Caco-2 (cell line): ENCODE measurements around the gene CYB5D1. TPM values are rescaled to one million over a fixed set of nuclear protein-coding genes. Genes with fewer than 3 reads are reported as not detected.

Source experiments
- BruUV-seq: library from RNA; stranded (reverse); fragments of 400-500 nt; replicated peaks from 2 replicates; lab custom pipeline; 2021; lab: Mats Ljungman, UMichigan
- CTCF ChIA-PET: fragments of 300-600 bp; sonication (Branson Sonifier 250); formaldehyde crosslinking; loops from one replicate; lab custom pipeline; 2022; ENCODE audit warnings: antibody characterized with exemption; lab: Charles Lee
- POLR2A ChIA-PET: fragments of 300-600 bp; sonication (Branson Sonifier 250); formaldehyde crosslinking; loops from one replicate; lab custom pipeline; 2022; ENCODE audit warnings: antibody characterized with exemption; lab: Charles Lee
- DNase-seq, 2 experiments: peaks; one replicate each; pipeline versions ENCODE4 v3.0.0 to v3.0.0-alpha.2; 2020 to 2022
- H3K27me3 ChIP-seq: replicated peaks from 2 replicates; pipeline ENCODE4 v1.6.0; 2011; ENCODE audit warnings: low read length; ENCODE audit not compliant: control insufficient read depth, insufficient read depth
- H3K36me3 ChIP-seq: 2 replicates; pipeline ENCODE4 v1.5.1; 2011; ENCODE audit warnings: low read length; ENCODE audit not compliant: control insufficient read depth, insufficient read depth
- H3K4me1 ChIP-seq: fragments of 250-450 bp; sonication (Bioruptor Pico); 2 replicates; pipeline ENCODE4 v1.5.1; 2020; ENCODE audit warnings: mild to moderate bottlenecking
- H3K4me3 ChIP-seq: 2 replicates; pipeline ENCODE4 v1.5.1; 2011; ENCODE audit warnings: low read depth, mild to moderate bottlenecking, control low read depth, low read length
- H3K9me3 ChIP-seq: fragments of 250-450 bp; sonication (Bioruptor Pico); 2 replicates; pipeline ENCODE4 v1.5.1; 2020; ENCODE audit warnings: mild to moderate bottlenecking, moderate library complexity
- H3K27ac Mint-ChIP-seq: one replicate; pipeline ENCODE4 v1.8.0; 2022; ENCODE audit warnings: mixed read lengths; ENCODE audit not compliant: unreplicated experiment
- H3K27me3 Mint-ChIP-seq: one replicate; pipeline ENCODE4 v1.8.0; 2022; ENCODE audit warnings: mixed read lengths; ENCODE audit not compliant: insufficient read depth, unreplicated experiment
- H3K36me3 Mint-ChIP-seq: one replicate; pipeline ENCODE4 v1.8.0; 2022; ENCODE audit warnings: mild to moderate bottlenecking, mixed read lengths; ENCODE audit not compliant: insufficient read depth, unreplicated experiment
- H3K4me1 Mint-ChIP-seq: one replicate; pipeline ENCODE4 v1.8.0; 2022; ENCODE audit warnings: low read depth, mixed read lengths; ENCODE audit not compliant: unreplicated experiment
- H3K4me3 Mint-ChIP-seq: one replicate; pipeline ENCODE4 v1.8.0; 2022; ENCODE audit warnings: mild to moderate bottlenecking, moderate library complexity, mixed read lengths; ENCODE audit not compliant: unreplicated experiment
- H3K9me3 Mint-ChIP-seq: one replicate; pipeline ENCODE4 v1.8.0; 2022; ENCODE audit warnings: mixed read lengths; ENCODE audit not compliant: unreplicated experiment
- CTCF ChIP-seq, 2 experiments: fragments of 200-600 bp in 1 of 2; IDR thresholded peaks; 1 replicate in 1 of 2; 2 replicates in 1 of 2; pipeline versions ENCODE4 v1.5.1 to v1.8.0; 2011 to 2022; ENCODE audit warnings: antibody characterized with exemption in 1 of 2, control low read depth in 1 of 2, inconsistent platforms in 1 of 2, low read depth in 1 of 2, low read length in 1 of 2, mild to moderate bottlenecking in 1 of 2, moderate library complexity in 1 of 2; ENCODE audit not compliant: insufficient read depth in 1 of 2, severe bottlenecking in 1 of 2, unreplicated experiment in 1 of 2
- intact Hi-C: fragments of 100-400 bp; cut with micrococcal nuclease; formaldehyde crosslinking; loops from one replicate; pipeline ENCODE4 v1.10.0; 2022; ENCODE audit not compliant: unreplicated experiment
- total RNA-seq: library from RNA; stranded (reverse); gene quantifications from 2 replicates; pipeline ENCODE4 v1.2.3, GENCODE V29; 2022

CYB5D1 gene
- total RNA-seq, 1 experiment from 2014 or later, result 6.1 TPM

GRCh38 chr17:7878234-7878633 lies 20.4 kb downstream of the CYB5D1 start:
- H3K9me3 ChIP-seq, result no peaks in the 10 kb centered on the region
- BruUV-seq, result no TSS peak
- Mint-ChIP-seq H3K4me3 (no peak overlapping the region), H3K27me3 (no peaks in the 10 kb centered on the region), H3K9me3 (no peaks in the 10 kb centered on the region), H3K27ac (no peak overlapping the region), H3K36me3 (no peaks in the 10 kb centered on the region), H3K4me1 (peaks cover 12% of the 10 kb centered on the region)
- no peak overlapping the region for H3K4me3 ChIP-seq
- H3K4me1 ChIP-seq, result no peaks in the 10 kb centered on the region
- H3K27me3 ChIP-seq, result no peaks in the 10 kb centered on the region
- intact Hi-C loops, result no loop called here
- no peak for DNase-seq
- ChIA-PET POLR2A (no interaction called here), CTCF (no interaction called here)
- TF ChIP-seq CTCF (IDR thresholded peaks at IDR 0.05; ENCODE audit: insufficient read depth in 1 of 2, low read depth in 1 of 2, low read length in 1 of 2, severe bottlenecking in 1 of 2, unreplicated experiment in 1 of 2), result no peak
- no peaks in the 10 kb centered on the region for H3K36me3 ChIP-seq

- Histone ChIP-seq H3K4me1 (no peaks in the 10 kb centered on the region), H3K9me3 (no peaks in the 10 kb centered on the region), H3K27me3 (no peaks in the 10 kb centered on the region), H3K4me3 (no peak overlapping the region), H3K36me3 (no peaks in the 10 kb centered on the region)
- Mint-ChIP-seq H3K9me3 (no peaks in the 10 kb centered on the region), H3K27ac (no peak overlapping the region), H3K36me3 (no peaks in the 10 kb centered on the region), H3K27me3 (no peaks in the 10 kb centered on the region), H3K4me1 (no peaks in the 10 kb centered on the region), H3K4me3 (no peak overlapping the region)
- TF ChIP-seq CTCF (IDR thresholded peaks at IDR 0.05; ENCODE audit: insufficient read depth in 1 of 2, low read depth in 1 of 2, low read length in 1 of 2, severe bottlenecking in 1 of 2, unreplicated experiment in 1 of 2), result no peak
- BruUV-seq, result no TSS peak
- intact Hi-C loops, result no loop called here
- ChIA-PET CTCF (interaction anchor here (0.7 kb wide), 1 partner anchor 18 kb away, joined by 3 read pairs; no protein-coding TSS in a partner anchor), POLR2A (no interaction called here)
- no peak for DNase-seq
Observed at GRCh38 chr17:7880076-7880868, 22.5 kb downstream of the CYB5D1 start.

DNA sequence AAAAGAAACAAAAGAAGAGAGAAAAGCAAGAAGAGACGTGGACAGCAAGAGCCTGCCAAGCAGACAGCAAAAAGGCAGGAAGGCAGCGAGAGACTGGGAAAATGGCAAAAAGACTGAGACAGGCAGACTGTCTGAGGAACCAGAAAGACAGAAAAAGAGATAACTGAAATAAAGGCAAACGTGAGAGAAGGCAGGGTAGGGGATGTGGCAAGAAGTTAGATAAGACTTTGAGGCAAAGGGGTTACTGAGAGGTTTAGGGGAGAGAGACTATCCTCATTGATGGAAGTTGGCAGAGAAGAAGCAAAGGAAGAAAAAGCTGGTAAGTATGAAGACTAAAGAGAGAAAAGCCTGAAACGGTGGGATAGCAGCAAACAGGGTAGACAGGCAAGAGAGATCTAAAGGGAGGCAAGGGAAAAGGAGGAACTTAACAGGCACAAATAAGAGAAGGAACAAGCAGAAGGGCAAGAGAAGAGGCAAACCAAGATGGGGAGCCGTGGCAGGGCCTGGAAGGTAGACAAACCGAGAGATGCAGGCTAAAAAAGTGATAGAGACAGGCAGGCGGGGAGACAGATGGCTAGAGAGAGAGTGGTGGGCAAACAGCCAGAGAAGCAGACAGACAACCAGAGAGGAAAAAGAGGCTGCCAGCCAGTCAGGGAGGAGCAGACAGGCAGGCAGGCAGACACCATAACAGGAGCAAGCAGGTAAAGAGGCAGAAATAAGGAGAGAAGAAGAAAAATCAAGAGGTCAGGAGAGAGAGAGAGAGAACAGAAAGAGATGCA lies 23.7 kb downstream of the CYB5D1 start:
- ChIA-PET CTCF (no interaction called here), POLR2A (no interaction called here)
- H3K36me3 Mint-ChIP-seq, result no peaks in the 10 kb centered on the region
- H3K4me1 ChIP-seq, result no peaks in the 10 kb centered on the region
- BruUV-seq, result no TSS peak
- no peak overlapping the region for H3K4me3 ChIP-seq
- H3K27ac Mint-ChIP-seq, result no peak overlapping the region
- H3K4me1 Mint-ChIP-seq, result no peaks in the 10 kb centered on the region
- no peak for TF ChIP-seq CTCF (IDR thresholded peaks at IDR 0.05; ENCODE audit: insufficient read depth in 1 of 2, low read depth in 1 of 2, low read length in 1 of 2, severe bottlenecking in 1 of 2, unreplicated experiment in 1 of 2)
- no peaks in the 10 kb centered on the region for H3K36me3 ChIP-seq
- no peak overlapping the region for H3K4me3 Mint-ChIP-seq
- H3K27me3 ChIP-seq, result no peaks in the 10 kb centered on the region
- intact Hi-C loops, result no loop called here
- H3K27me3 Mint-ChIP-seq, result no peaks in the 10 kb centered on the region
- H3K9me3 Mint-ChIP-seq, result no peaks in the 10 kb centered on the region
- no peak for DNase-seq
- H3K9me3 ChIP-seq, result no peaks in the 10 kb centered on the region
